Left lung (tissue), 10 donors: Measurements from ENCODE around the gene GSTP1. TPM values are rescaled to one million over a fixed set of nuclear protein-coding genes. Genes with fewer than 3 reads are reported as not detected.
"Not testable (repeated sequence)": the region's sequence is repeated elsewhere in the genome, so short reads cannot be mapped to it uniquely, and the experiment has no call there.

ENCODE experiments used
- ATAC-seq: fragments of 200-7000 bp; cut with Tn5 transposase; one replicate; pipeline ENCODE4 v1.9.1; 2020; ENCODE audit warnings: moderate library complexity
- DNase-seq, 4 donors: peaks; one replicate each; pipeline ENCODE4 v3.0.0-alpha.2; 2013 to 2020
- H3K27ac ChIP-seq, 2 donors: fragments of 200-600 bp; sonication (generic) in 1 of 2; one replicate each; pipeline versions ENCODE4 v1.5.0 to v1.8.0; 2020 to 2021
- H3K27me3 ChIP-seq, 2 donors: fragments of 200-600 bp; sonication (generic) in 1 of 2; one replicate each; pipeline versions ENCODE4 v1.5.0 to v1.8.0; 2020 to 2021
- H3K36me3 ChIP-seq, 2 donors: fragments of 200-600 bp; sonication (generic) in 1 of 2; one replicate each; pipeline versions ENCODE4 v1.5.0 to v1.8.0; 2020 to 2021
- H3K4me1 ChIP-seq, 2 donors: fragments of 200-600 bp; one replicate each; pipeline ENCODE4 v1.8.0; 2021
- H3K4me3 ChIP-seq, 2 donors: fragments of 200-600 bp; sonication (generic) in 1 of 2; one replicate each; pipeline versions ENCODE4 v1.5.0 to v1.8.0; 2020 to 2021; ENCODE audit warnings: mild to moderate bottlenecking in 1 of 2
- H3K9me3 ChIP-seq, 2 donors: fragments of 200-600 bp; sonication (generic) in 1 of 2; one replicate each; pipeline versions ENCODE4 v1.5.0 to v1.8.0; 2020 to 2021
- intact Hi-C, 2 donors: fragments of 100-400 bp; cut with DNase I; formaldehyde crosslinking; loops; one replicate each; pipeline versions ENCODE4 v1.11.2 to v1.14.2; 2022
- polyA plus RNA-seq, 6 donors: library from polyadenylated mRNA; unstranded; fragments of 120-200 nt; gene quantifications; one replicate each; pipeline ENCODE4 v1.2.1, GENCODE V29; 2013; ENCODE audit not compliant: insufficient read length in 6 of 6
- total RNA-seq, 2 donors: library from RNA; stranded (reverse); fragmentation: NEBNext Ultra II Directional; extraction: Animal tissue kit (Norgen Biotek cat#: 25700); gene quantifications; one replicate each; pipeline ENCODE4 v1.2.1, GENCODE V29; 2021
- TF ChIP-seq, protein P1 (sequence below), 2 donors: fragments of 200-600 bp; sonication (generic) in 1 of 2; IDR thresholded peaks; one replicate each; pipeline versions ENCODE4 v1.5.0 to v1.8.0; 2021; ENCODE audit warnings: antibody characterized with exemption in 2 of 2
- donor health status: DM: no; HTN: yes; CAD: no.
- donor health status: DM: no; HTN: no; CAD: no.

Gene GSTP1
- total and polyA plus RNA-seq, 8 donors, result 651 to 1,058 (median 749) TPM

GRCh38 chr11:67594480-67594879, 10.9 kb downstream of the GSTP1 start:
- DNase-seq, result no peak
- TF ChIP-seq, protein P1, sequence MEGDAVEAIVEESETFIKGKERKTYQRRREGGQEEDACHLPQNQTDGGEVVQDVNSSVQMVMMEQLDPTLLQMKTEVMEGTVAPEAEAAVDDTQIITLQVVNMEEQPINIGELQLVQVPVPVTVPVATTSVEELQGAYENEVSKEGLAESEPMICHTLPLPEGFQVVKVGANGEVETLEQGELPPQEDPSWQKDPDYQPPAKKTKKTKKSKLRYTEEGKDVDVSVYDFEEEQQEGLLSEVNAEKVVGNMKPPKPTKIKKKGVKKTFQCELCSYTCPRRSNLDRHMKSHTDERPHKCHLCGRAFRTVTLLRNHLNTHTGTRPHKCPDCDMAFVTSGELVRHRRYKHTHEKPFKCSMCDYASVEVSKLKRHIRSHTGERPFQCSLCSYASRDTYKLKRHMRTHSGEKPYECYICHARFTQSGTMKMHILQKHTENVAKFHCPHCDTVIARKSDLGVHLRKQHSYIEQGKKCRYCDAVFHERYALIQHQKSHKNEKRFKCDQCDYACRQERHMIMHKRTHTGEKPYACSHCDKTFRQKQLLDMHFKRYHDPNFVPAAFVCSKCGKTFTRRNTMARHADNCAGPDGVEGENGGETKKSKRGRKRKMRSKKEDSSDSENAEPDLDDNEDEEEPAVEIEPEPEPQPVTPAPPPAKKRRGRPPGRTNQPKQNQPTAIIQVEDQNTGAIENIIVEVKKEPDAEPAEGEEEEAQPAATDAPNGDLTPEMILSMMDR (IDR thresholded peaks at IDR 0.05), result no peak

DNA sequence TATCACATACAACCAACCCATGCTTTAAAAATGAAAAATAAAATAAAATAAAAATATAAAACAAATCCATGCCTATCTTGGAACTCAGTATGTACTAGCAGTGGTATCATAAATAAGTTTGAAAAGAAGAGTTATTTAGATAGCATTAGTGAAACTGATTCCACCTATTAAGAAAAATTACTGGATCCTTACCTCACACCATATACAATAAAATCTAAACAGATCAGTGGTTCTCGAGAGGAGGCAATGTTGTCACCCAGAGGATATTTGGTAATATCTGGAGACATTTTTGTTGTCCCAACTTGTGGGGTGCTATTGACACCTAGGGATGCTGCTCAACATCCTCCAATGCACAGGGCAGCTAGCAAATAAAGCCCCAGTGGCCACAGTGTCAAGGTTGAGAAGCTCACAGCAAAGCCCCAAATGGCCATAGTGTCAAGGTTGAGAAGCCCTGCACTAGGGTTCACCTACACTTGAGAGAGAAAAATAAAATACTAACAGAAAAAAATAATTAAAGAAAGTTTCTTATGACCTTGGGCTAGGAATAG, 13.2 kb downstream of the GSTP1 start:
- no peak overlapping the region for H3K27ac ChIP-seq
- no peak overlapping the region for H3K4me3 ChIP-seq
- ATAC-seq, result no peak
- H3K36me3 ChIP-seq, result no peaks in the 10 kb centered on the region
- DNase-seq, result no peak
- no peaks in the 10 kb centered on the region for H3K27me3 ChIP-seq
- H3K4me1 ChIP-seq, result peaks cover 0 to 9% of the 10 kb centered on the region in 2 donors
- TF ChIP-seq, protein P1 (IDR thresholded peaks at IDR 0.05), result no peak
- intact Hi-C loops, result no loop called here
- H3K9me3 ChIP-seq, result no peaks in the 10 kb centered on the region

More at GRCh38 chr11:67594480-67594879, 10.9 kb downstream of the GSTP1 start:
- Histone ChIP-seq H3K4me1 (no peaks in the 10 kb centered on the region), H3K36me3 (peaks cover 0 to under 1% of the 10 kb centered on the region in 2 donors), H3K27ac (no peak overlapping the region), H3K9me3 (no peaks in the 10 kb centered on the region), H3K27me3 (no peaks in the 10 kb centered on the region), H3K4me3 (no peak overlapping the region)
- no peak for ATAC-seq
- intact Hi-C loops, result no loop called here

DNA sequence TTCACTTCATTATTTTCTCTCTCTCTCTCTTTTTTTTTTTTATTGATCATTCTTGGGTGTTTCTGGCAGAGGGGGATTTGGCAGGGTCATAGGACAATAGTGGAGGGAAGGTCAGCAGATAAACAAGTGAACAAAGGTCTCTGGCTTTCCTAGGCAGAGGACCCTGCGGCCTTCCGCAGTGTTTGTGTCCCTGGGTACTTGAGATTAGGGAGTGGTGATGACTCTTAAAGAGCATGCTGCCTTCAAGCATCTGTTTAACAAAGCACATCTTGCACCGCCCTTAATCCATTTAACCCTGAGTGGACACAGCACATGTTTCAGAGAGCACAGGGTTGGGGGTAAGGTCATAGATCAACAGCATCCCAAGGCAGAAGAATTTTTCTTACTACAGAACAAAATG, 13.8 kb downstream of the GSTP1 start:
- H3K36me3 ChIP-seq, DNase-seq, H3K4me1 ChIP-seq, H3K27me3 ChIP-seq, H3K9me3 ChIP-seq, ATAC-seq, H3K27ac ChIP-seq, H3K4me3 ChIP-seq, intact Hi-C loops: not testable (repeated sequence)

DNA sequence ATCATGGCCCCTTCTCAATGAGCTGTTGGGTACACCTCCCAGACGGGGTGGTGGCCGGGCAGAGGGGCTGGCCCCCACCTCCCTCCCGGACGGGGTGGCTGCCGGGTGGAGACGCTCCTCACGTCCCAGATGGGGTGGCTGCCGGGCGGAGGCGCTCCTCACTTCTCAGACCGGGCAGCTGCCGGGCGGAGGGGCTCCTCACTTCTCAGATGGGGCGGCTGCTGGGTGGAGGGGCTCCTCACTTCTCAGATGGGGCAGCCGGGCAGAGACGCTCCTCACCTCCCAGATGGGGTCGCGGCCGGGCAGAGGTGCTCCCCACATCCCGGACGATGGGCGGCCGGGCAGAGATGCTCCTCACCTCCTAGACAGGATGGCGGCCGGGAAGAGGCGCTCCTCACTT, 14.4 kb downstream of the GSTP1 start:
- not testable (repeated sequence) for DNase-seq, ATAC-seq

GRCh38 chr11:67599149-67599548, 15.5 kb downstream of the GSTP1 start:
- H3K36me3 ChIP-seq, result no peaks in the 10 kb centered on the region
- no peak for ATAC-seq
- TF ChIP-seq, protein P1 (IDR thresholded peaks at IDR 0.05), result no peak
- intact Hi-C loops, result no loop called here
- peaks cover 0 to 9% of the 10 kb centered on the region in 2 donors for H3K4me1 ChIP-seq
- H3K27ac ChIP-seq, result no peak overlapping the region
- H3K4me3 ChIP-seq, result no peak overlapping the region
- no peaks in the 10 kb centered on the region for H3K9me3 ChIP-seq
- H3K27me3 ChIP-seq, result no peaks in the 10 kb centered on the region
- DNase-seq, result no peak

More for the DNA sequence above, 14.4 kb downstream of the GSTP1 start:
- H3K27ac ChIP-seq, H3K9me3 ChIP-seq, H3K4me1 ChIP-seq, H3K4me3 ChIP-seq, intact Hi-C loops, H3K27me3 ChIP-seq, H3K36me3 ChIP-seq: not testable (repeated sequence)

DNA sequence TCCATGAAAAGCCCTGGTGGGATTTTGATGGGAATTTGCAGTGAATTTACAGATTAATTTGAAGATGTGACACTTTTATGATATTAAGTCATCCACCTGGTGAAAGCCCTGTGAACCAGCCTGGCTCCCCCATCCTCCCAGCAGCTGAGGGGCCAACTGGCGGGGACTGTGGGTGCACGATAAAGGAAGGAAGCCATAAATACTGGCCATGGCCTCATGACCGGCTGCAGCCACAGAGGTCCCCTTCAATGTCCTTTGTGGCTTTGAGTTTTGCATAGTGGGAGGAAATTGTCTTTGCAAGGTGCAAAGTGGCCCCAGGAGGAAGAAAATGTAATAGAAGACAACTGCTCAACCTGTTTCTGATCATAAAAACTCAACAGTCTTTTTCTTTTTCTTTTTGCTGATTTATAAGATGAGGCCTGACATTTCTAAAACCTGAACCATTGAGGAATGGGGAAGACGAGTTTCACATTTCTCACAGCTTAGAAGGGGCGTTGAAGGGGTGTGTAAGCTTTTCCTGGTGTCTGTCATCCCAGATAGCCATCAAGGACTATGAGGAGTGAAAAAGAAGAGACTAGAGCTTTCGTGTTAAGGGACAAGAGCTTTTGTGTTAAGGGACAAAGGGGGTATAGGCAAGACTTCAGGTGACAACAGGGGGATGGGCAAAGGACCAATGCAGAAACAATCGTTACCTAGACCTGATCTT, 16.9 kb downstream of the GSTP1 start:
- Histone ChIP-seq H3K4me3 (no peak overlapping the region), H3K36me3 (no peaks in the 10 kb centered on the region), H3K27me3 (no peaks in the 10 kb centered on the region), H3K4me1 (peaks cover 0 to 11% of the 10 kb centered on the region in 2 donors), H3K27ac (no peak overlapping the region), H3K9me3 (no peaks in the 10 kb centered on the region)
- intact Hi-C loops, result no loop called here
- no peak for ATAC-seq
- DNase-seq, result no peak
- TF ChIP-seq, protein P1 (IDR thresholded peaks at IDR 0.05), result no peak
